HepG2 (cell line): ENCODE results near the gene CSNK1D. TPM values are rescaled to one million over a fixed set of nuclear protein-coding genes. Genes with fewer than 3 reads are reported as not detected.

Experiments used
- CCDC6 ChIP-seq: sonication (generic); formaldehyde crosslinking; IDR thresholded peaks from 2 replicates; pipeline ENCODE4 v1.8.1; 2022; ENCODE audit warnings: mild to moderate bottlenecking, missing genetic modification reagents, moderate library complexity
- DPF2 ChIP-seq: sonication (generic); formaldehyde crosslinking; IDR thresholded peaks from 2 replicates; pipeline ENCODE4 v1.4.0; 2020; ENCODE audit warnings: mild to moderate bottlenecking, low read depth, missing genetic modification reagents, borderline replicate concordance
- GZF1 ChIP-seq: sonication (generic); formaldehyde crosslinking; IDR thresholded peaks from 2 replicates; pipeline ENCODE4 v1.5.1; 2020; ENCODE audit warnings: mild to moderate bottlenecking, missing genetic modification reagents
- MED8 ChIP-seq: sonication (generic); formaldehyde crosslinking; IDR thresholded peaks from 2 replicates; pipeline ENCODE4 v1.8.1; 2023; ENCODE audit warnings: mild to moderate bottlenecking, missing genetic modification reagents; ENCODE audit not compliant: insufficient replicate concordance
- SP4 ChIP-seq: sonication (generic); formaldehyde crosslinking; IDR thresholded peaks from 2 replicates; pipeline ENCODE4 v1.8.1; 2023; ENCODE audit warnings: mild to moderate bottlenecking, missing genetic modification reagents
- U2AF1 ChIP-seq: fragments of 200-400 bp; formaldehyde crosslinking; optimal IDR thresholded peaks from 2 replicates; pipeline ENCODE3; 2017; ENCODE audit warnings: mild to moderate bottlenecking, low read depth, low read length
- ZNF101 ChIP-seq: sonication (generic); formaldehyde crosslinking; IDR thresholded peaks from 2 replicates; pipeline ENCODE4 v1.4.0; 2020; ENCODE audit warnings: mild to moderate bottlenecking, low read depth, missing genetic modification reagents, borderline replicate concordance
- ZNF318 ChIP-seq: sonication (generic); formaldehyde crosslinking; IDR thresholded peaks from 2 replicates; pipeline ENCODE4 v1.4.0; 2020; ENCODE audit warnings: mild to moderate bottlenecking, missing genetic modification reagents
- ZNF484 ChIP-seq: sonication (generic); formaldehyde crosslinking; IDR thresholded peaks from 2 replicates; pipeline ENCODE4 v1.5.1; 2020; ENCODE audit warnings: mild to moderate bottlenecking, low read depth, missing genetic modification reagents, borderline replicate concordance
- polyA plus RNA-seq, 8 experiments: library from polyadenylated mRNA; depleted of rRNA in 3 of 8; stranded (reverse) in 7 of 8; unstranded in 1 of 8; fragments of >200 nt; fragmentation: Illumina TruSeq in 4 of 8; extraction: Trizol in 4 of 8; gene quantifications; 2 replicates each; pipeline versions ENCODE4 v1.2.1 to v1.2.3, GENCODE V29; 2011 to 2016; ENCODE audit warnings: low read depth in 4 of 8, missing spikeins in 1 of 8, mixed read lengths in 1 of 8; ENCODE audit not compliant: insufficient read depth in 1 of 8
- total RNA-seq, 5 experiments: library from RNA; depleted of rRNA; stranded (reverse); fragments of >200 nt; fragmentation: Illumina TruSeq; extraction: Trizol; gene quantifications; 2 replicates each; pipeline ENCODE4 v1.2.3, GENCODE V29; 2016; ENCODE audit warnings: low read depth in 1 of 5
- TF ChIP-seq, protein P1 (sequence below): IDR thresholded peaks from 2 replicates; pipeline ENCODE4 v1.6.1; 2018; ENCODE audit warnings: missing genetic modification reagents
- TF ChIP-seq, protein P2 (sequence below): sonication (generic); formaldehyde crosslinking; IDR thresholded peaks from 2 replicates; pipeline ENCODE4 v1.5.1; 2020; ENCODE audit warnings: mild to moderate bottlenecking, missing genetic modification reagents, moderate library complexity
- TF ChIP-seq, protein P3 (sequence below): sonication (generic); formaldehyde crosslinking; IDR thresholded peaks from 2 replicates; pipeline ENCODE4 v1.8.1; 2023; ENCODE audit warnings: mild to moderate bottlenecking, missing genetic modification reagents

The CSNK1D gene
- total and polyA plus RNA-seq, 2 of the 13 experiments (the other 11 are each of a cell fraction or from before 2014, with no cell fraction given) = 31.5 to 128 TPM

DNA sequence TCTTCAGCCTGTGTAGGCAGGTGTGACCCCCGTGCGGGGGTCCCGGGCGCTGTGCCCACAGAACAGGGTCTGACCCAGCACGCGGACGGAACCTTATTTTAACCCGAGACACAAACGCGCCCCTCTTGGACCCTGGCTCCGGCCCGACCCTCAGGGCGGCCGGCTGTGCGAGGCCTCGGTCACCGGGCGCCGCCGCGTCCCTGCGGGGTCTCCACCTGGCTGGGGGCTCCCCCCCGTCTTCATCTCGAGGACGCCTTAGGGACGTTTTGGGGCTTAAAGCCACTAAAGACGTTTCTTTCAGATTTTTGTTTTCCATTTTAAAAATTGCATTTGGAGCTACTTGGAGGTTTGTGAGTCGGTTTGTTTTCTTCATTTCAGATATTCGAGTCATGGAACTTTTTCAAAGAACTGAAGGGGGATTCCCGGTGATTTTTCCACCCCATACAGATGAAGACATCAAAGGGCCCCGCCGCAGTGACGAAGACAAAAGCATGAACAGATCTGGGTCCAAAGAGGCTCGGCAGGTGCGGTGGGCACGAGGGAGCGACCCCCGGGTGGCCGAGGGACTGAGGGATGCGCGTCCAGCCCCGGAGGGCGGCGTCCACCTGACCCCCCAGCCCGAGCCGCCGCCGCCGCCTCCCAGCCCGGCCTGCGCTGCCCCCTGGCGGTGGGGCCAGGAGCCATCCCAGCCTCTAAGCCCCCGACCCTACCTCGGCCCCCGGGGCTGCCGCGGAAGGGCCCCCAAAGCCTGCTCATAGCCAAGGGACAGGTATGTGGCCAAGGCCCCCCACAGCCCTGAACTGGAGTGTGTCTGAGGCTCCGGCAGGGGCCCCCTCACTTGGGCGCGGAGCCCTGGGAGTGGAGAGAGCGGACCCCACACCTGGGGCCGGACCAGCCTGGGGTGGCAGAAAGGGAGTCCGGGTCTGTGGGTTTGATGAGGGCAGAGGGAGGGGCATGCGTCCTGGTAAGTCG, 47.7 kb upstream of the CSNK1D start (continued):
- peak; percentile 57; the same call in 1 of the 2 replicates for TF ChIP-seq SP4 (CRISPR knock-in tag)
- TF ChIP-seq GZF1 (CRISPR knock-in tag) = no peak
- 0 out of 2 replicates have a peak, but pooled peaks have one; percentile 26 for TF ChIP-seq CCDC6 (CRISPR knock-in tag)
- TF ChIP-seq ZNF484 (CRISPR knock-in tag) = no peak
- peak; percentile 27 for TF ChIP-seq MED8
- TF ChIP-seq, protein P1, sequence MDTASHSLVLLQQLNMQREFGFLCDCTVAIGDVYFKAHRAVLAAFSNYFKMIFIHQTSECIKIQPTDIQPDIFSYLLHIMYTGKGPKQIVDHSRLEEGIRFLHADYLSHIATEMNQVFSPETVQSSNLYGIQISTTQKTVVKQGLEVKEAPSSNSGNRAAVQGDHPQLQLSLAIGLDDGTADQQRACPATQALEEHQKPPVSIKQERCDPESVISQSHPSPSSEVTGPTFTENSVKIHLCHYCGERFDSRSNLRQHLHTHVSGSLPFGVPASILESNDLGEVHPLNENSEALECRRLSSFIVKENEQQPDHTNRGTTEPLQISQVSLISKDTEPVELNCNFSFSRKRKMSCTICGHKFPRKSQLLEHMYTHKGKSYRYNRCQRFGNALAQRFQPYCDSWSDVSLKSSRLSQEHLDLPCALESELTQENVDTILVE = peak; percentile 24; the same call in 1 of the 2 replicates
- TF ChIP-seq ZNF318 (CRISPR knock-in tag) = 0 out of 2 replicates have a peak, but pooled peaks have one; percentile 67
- TF ChIP-seq DPF2 = no peak
- TF ChIP-seq, protein P2, sequence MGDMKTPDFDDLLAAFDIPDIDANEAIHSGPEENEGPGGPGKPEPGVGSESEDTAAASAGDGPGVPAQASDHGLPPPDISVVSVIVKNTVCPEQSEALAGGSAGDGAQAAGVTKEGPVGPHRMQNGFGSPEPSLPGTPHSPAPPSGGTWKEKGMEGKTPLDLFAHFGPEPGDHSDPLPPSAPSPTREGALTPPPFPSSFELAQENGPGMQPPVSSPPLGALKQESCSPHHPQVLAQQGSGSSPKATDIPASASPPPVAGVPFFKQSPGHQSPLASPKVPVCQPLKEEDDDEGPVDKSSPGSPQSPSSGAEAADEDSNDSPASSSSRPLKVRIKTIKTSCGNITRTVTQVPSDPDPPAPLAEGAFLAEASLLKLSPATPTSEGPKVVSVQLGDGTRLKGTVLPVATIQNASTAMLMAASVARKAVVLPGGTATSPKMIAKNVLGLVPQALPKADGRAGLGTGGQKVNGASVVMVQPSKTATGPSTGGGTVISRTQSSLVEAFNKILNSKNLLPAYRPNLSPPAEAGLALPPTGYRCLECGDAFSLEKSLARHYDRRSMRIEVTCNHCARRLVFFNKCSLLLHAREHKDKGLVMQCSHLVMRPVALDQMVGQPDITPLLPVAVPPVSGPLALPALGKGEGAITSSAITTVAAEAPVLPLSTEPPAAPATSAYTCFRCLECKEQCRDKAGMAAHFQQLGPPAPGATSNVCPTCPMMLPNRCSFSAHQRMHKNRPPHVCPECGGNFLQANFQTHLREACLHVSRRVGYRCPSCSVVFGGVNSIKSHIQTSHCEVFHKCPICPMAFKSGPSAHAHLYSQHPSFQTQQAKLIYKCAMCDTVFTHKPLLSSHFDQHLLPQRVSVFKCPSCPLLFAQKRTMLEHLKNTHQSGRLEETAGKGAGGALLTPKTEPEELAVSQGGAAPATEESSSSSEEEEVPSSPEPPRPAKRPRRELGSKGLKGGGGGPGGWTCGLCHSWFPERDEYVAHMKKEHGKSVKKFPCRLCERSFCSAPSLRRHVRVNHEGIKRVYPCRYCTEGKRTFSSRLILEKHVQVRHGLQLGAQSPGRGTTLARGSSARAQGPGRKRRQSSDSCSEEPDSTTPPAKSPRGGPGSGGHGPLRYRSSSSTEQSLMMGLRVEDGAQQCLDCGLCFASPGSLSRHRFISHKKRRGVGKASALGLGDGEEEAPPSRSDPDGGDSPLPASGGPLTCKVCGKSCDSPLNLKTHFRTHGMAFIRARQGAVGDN (CRISPR knock-in tag) = peak; percentile 82
- TF ChIP-seq U2AF1 = no peak
- TF ChIP-seq, protein P3, sequence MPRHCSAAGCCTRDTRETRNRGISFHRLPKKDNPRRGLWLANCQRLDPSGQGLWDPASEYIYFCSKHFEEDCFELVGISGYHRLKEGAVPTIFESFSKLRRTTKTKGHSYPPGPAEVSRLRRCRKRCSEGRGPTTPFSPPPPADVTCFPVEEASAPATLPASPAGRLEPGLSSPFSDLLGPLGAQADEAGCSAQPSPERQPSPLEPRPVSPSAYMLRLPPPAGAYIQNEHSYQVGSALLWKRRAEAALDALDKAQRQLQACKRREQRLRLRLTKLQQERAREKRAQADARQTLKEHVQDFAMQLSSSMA (CRISPR knock-in tag) = peak; percentile 76
- no peak for TF ChIP-seq ZNF101
